Measurements from ENCODE around the gene SEMA4G.

DNA sequence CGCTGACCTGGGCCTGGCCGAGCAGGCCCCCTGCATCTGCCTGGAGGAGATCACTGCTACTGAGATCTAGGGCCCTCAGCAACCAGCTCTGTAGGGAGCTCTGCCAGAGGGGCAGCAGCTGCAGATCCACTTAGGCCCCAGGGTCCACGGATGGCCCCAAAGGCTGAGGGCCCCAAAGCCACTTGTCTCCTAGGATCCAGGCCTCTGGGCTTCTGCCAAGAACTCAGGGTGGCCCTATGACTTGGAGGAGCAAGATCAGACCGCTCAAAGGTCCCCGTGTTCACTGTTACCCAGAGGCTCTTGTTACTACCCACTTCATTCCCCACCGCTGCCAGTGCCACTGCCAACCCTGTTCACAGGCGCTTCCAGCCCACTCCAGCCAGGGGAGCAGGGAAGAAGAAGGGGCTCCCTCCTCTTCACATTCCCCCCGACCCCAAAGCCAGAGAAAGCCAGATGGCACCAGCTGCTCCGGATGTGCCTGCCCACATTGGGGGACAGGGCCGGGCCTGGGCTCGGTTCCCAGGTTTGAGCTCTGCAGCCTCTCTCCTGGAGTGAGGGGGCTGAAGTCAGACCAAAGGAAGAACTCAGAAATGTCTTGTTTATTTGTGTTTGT lies 37.9 kb downstream of the SEMA4G start:
- no peak for TF ChIP-seq CTCF (CRISPR knock-in tag; IDR thresholded peaks at IDR 0.05)
- no peak for TF ChIP-seq NFKB2 (CRISPR knock-in tag; IDR thresholded peaks at IDR 0.05; ENCODE audit: borderline replicate concordance)
- no peak for TF ChIP-seq FOXK1 (CRISPR knock-in tag; IDR thresholded peaks at IDR 0.05; ENCODE audit: borderline replicate concordance, low read depth)
- TF ChIP-seq, protein P1, sequence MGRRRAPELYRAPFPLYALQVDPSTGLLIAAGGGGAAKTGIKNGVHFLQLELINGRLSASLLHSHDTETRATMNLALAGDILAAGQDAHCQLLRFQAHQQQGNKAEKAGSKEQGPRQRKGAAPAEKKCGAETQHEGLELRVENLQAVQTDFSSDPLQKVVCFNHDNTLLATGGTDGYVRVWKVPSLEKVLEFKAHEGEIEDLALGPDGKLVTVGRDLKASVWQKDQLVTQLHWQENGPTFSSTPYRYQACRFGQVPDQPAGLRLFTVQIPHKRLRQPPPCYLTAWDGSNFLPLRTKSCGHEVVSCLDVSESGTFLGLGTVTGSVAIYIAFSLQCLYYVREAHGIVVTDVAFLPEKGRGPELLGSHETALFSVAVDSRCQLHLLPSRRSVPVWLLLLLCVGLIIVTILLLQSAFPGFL (CRISPR knock-in tag; IDR thresholded peaks at IDR 0.05), result no peak
- TF ChIP-seq ZFY (CRISPR knock-in tag; IDR thresholded peaks at IDR 0.05), result no peak
- no peak for TF ChIP-seq TCF7 (IDR thresholded peaks at IDR 0.05; ENCODE audit: low read depth)
